Measurements from ENCODE around the gene NELFCD.

NELFCD gene

DNA sequence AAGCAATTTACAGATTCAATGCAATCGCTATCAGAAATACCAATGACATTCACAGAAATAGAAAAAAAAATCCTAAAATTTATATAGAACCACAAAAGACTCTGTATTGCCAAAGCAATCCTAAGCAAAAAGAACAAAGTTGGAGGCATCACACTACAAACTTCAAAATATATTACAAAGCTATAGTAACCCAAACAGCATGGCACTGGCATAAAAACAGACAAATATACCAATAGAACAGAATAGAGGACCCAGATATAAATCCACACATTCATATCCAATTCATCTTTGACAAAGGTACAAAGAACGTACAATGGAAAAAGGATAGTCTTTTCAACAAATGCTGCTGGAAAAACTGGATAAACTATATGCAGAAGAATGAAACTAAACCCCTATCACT, 11.6 kb upstream of the NELFCD start:
- TF ChIP-seq CTCF (IDR thresholded peaks at IDR 0.05) = no peak
- no peak overlapping the region for H3K27ac ChIP-seq
- no peaks in the 10 kb centered on the region for H3K9me3 ChIP-seq
- intact Hi-C loops (cut with DNase I; ENCODE audit: low total_unique reads) = no loop called here
- no peak for DNase-seq
- peaks cover 0 to 2% of the 10 kb centered on the region in 2 donors for H3K27me3 ChIP-seq
- no peak overlapping the region for H3K4me3 ChIP-seq
- H3K36me3 ChIP-seq = no peaks in the 10 kb centered on the region
- H3K4me1 ChIP-seq = no peaks in the 10 kb centered on the region

- Histone ChIP-seq H3K9me3 (peaks cover 0 to 6% (median 0%) of the 10 kb centered on the region in 3 donors), H3K27me3 (peaks cover 0 to 2% of the 10 kb centered on the region in 2 donors), H3K36me3 (no peaks in the 10 kb centered on the region), H3K4me1 (no peaks in the 10 kb centered on the region), H3K4me3 (no peak overlapping the region), H3K27ac (no peak overlapping the region)
- TF ChIP-seq CTCF (IDR thresholded peaks at IDR 0.05) = no peak
- DNase-seq = no peak
- intact Hi-C loops (cut with DNase I; ENCODE audit: low total_unique reads) = no loop called here
Measured at GRCh38 chr20:58970146-58970545, 10.9 kb upstream of the NELFCD start.

- DNase-seq = no peak
- Histone ChIP-seq H3K4me3 (no peak overlapping the region), H3K27ac (no peak overlapping the region), H3K36me3 (no peaks in the 10 kb centered on the region), H3K9me3 (peaks cover 0 to 16% (median 0%) of the 10 kb centered on the region in 3 donors), H3K27me3 (no peaks in the 10 kb centered on the region), H3K4me1 (no peaks in the 10 kb centered on the region)
- intact Hi-C loops (cut with DNase I; ENCODE audit: low total_unique reads) = no loop called here
- TF ChIP-seq CTCF (IDR thresholded peaks at IDR 0.05) = no peak
Measured at GRCh38 chr20:58971429-58971828, 9.6 kb upstream of the NELFCD start.

DNA sequence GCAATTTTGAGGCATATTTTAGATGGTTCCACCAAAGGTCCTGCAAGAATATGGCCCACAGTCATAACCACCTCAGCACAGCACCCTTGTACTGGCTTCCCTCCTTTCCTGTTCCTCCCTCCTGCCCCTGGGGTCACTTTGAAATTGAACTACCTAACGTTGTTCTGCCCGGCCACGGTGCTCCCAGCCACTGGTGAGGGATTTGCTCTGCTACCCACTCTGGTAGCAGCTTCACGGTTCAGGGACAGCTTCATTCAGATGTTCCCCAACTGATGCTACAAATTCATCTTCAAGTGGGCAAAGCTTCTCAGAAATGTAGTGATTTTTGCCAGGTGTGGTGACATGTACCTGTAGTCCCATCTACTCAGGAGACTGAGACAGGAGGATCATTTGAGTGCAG, 7.9 kb upstream of the NELFCD start:
- H3K4me3 ChIP-seq = no peak overlapping the region
- no peaks in the 10 kb centered on the region for H3K27me3 ChIP-seq
- H3K4me1 ChIP-seq = no peaks in the 10 kb centered on the region
- no peaks in the 10 kb centered on the region for H3K36me3 ChIP-seq
- DNase-seq = no peak
- peaks cover 0 to 16% (median 0%) of the 10 kb centered on the region in 3 donors for H3K9me3 ChIP-seq
- H3K27ac ChIP-seq = no peak overlapping the region
- intact Hi-C loops (cut with DNase I; ENCODE audit: low total_unique reads) = no loop called here
- no peak for TF ChIP-seq CTCF (IDR thresholded peaks at IDR 0.05)

DNA sequence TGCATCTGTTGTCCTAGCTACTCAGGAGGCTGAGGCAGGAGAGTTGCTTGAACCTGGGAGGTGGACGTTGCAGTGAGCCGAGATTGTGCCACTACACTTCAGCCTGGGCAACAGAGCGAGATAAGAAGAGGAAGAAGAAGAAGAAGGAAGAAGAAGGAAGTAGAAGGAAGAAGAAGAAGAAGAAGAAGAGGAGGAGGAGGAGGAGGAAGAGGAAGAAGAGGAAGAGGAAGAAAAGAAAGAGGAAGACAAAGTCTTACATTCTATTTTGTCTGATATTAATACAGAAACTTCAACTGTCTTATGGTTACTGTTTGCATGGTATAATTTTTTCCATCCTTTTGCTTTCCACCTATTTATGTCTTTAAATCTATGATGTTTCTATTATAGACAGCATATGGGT, 7.2 kb upstream of the NELFCD start:
- Histone ChIP-seq H3K36me3 (no peaks in the 10 kb centered on the region), H3K27ac (no peak overlapping the region), H3K4me1 (no peaks in the 10 kb centered on the region), H3K4me3 (no peak overlapping the region), H3K9me3 (peaks cover 0 to 16% (median 0%) of the 10 kb centered on the region in 3 donors), H3K27me3 (no peaks in the 10 kb centered on the region)
- TF ChIP-seq CTCF (IDR thresholded peaks at IDR 0.05) = no peak
- DNase-seq = no peak
- intact Hi-C loops (cut with DNase I; ENCODE audit: low total_unique reads) = no loop called here

DNA sequence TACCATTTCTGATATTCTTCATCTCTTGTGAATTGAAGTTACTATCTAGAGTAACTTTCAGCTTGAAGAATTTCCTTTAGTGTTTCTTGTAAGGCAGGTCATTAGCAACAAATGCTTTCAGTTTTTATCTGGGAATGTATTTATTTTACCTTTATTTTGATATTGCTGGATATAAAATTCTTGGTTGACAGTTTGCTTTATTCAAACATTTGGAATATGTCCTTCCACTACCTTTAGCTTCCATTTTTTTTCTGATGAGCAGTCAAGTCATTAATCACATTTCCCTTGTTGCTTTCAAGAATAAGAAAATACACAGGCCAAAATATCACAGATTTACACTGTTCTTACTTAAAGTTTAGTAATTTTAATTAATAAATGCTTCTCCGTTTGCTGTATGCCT, 5.7 kb upstream of the NELFCD start:
- no peak for DNase-seq
- peaks cover 0 to 16% (median 0%) of the 10 kb centered on the region in 3 donors for H3K9me3 ChIP-seq
- no peaks in the 10 kb centered on the region for H3K27me3 ChIP-seq
- no peak overlapping the region for H3K27ac ChIP-seq
- H3K4me1 ChIP-seq = peaks cover 0 to under 1% (median 0%) of the 10 kb centered on the region in 4 donors
- TF ChIP-seq CTCF (IDR thresholded peaks at IDR 0.05) = no peak
- intact Hi-C loops (cut with DNase I; ENCODE audit: low total_unique reads) = loop anchor here (5.0 kb wide), 1 partner anchor 63 kb away; no protein-coding TSS in a partner anchor
- H3K36me3 ChIP-seq = no peaks in the 10 kb centered on the region
- H3K4me3 ChIP-seq = no peak overlapping the region

Measured in tibial artery (tissue), 4 donors.